ENCODE measurements around the gene SETD3.

SETD3 gene

DNA sequence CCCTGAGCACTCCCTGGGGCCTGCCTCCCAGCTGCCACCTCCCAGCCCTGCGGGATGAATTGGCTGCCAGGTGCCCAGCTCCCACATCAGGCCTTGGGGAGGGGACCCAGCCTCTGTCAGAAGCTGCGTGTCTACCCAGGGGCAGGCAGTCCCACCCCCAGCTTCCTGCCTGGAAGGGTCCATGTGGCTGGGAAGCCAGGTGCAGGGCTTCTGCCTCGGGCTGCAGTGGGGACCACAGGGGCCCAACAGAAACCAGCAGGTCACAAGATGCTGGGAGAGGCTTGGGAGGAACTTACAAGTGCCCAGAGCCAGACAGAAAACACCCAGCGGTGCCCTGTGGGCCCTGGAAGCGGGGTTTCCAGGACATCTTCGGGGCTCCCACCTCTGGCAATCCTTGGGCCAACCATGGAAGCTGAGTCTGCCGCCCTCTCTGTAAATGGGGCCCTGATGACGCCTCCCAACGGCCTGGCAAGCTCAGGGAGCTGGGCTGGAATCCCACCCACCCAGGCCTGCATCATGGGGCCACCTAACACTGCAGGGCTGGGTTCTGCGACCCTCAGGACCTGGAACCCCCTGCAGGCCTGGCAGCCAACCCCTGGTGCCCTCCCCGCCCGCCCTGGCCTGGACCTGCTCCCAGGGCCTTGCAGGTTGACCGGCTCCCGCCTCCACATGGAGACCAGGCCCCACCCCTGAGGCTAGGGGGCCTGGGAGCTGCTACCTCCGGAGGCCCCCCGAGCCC, 37.2 kb upstream of the SETD3 start:
- DNase-seq (ENCODE audit: insufficient read length, low spot score) (no peak), FAIRE-seq (no peak)
- TF ChIP-seq TAF1 (IDR thresholded peaks at IDR 0.05; ENCODE audit: low read depth, low read length) (no peak), POLR2AphosphoS5 (IDR thresholded peaks at IDR 0.05; ENCODE audit: low read depth, low read length) (no peak), PAX5 (IDR thresholded peaks at IDR 0.05; ENCODE audit: insufficient read depth, low read length, severe bottlenecking) (no peak), SPI1 (IDR thresholded peaks at IDR 0.05; ENCODE audit: low read depth, low read length) (no peak), POLR2A (IDR thresholded peaks at IDR 0.05; ENCODE audit: low read depth, low read length) (no peak), POU2F2 (IDR thresholded peaks at IDR 0.05; ENCODE audit: low read depth, low read length) (no peak)

DNA sequence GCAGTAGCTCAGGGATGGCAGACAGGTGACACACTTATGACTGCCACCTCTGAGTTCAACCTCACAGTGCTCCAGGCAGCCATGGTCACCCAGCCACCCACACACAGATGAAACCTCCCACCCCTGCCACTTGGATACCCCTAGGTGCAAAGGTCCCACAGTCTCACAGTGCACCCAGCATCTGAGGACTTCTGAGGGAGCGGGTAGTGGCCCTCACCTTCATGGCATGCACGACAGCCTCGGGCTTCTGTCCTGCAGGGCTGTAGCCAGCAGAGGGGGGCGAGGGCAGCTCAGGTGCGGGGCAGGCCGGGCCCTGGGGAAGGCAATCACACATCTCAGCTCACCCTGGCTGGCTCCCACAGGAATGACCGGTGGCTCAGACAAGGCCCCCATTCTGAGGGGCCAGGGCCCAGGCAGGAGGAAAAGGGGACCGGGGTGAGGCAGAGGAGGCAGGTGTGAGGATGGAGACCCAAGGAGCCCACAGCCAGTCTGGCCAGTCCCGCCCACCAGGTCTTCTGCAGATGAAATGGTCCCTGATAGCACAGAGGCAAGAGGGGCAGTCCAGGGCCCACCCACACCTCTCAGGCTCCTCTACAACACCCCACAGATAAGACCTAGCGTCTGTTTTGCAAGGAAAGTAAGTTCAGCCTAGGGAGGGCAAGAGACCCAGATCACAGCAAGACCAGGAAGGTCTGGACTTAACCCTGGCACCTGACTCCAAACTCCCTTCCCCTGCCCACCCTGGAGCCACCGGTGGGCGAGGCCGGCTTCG, 36.4 kb upstream of the SETD3 start:
- FAIRE-seq (no peak), DNase-seq (ENCODE audit: insufficient read length, low spot score) (peak; percentile 9)
- TF ChIP-seq PAX5 (IDR thresholded peaks at IDR 0.05; ENCODE audit: insufficient read depth, low read length, severe bottlenecking): no peak
- no peak for TF ChIP-seq SPI1 (IDR thresholded peaks at IDR 0.05; ENCODE audit: low read depth, low read length)
- no peak for TF ChIP-seq TAF1 (IDR thresholded peaks at IDR 0.05; ENCODE audit: low read depth, low read length)
- no peak for TF ChIP-seq POU2F2 (IDR thresholded peaks at IDR 0.05; ENCODE audit: low read depth, low read length)
- TF ChIP-seq POLR2A (IDR thresholded peaks at IDR 0.05; ENCODE audit: low read depth, low read length): no peak
- no peak for TF ChIP-seq POLR2AphosphoS5 (IDR thresholded peaks at IDR 0.05; ENCODE audit: low read depth, low read length)

DNA sequence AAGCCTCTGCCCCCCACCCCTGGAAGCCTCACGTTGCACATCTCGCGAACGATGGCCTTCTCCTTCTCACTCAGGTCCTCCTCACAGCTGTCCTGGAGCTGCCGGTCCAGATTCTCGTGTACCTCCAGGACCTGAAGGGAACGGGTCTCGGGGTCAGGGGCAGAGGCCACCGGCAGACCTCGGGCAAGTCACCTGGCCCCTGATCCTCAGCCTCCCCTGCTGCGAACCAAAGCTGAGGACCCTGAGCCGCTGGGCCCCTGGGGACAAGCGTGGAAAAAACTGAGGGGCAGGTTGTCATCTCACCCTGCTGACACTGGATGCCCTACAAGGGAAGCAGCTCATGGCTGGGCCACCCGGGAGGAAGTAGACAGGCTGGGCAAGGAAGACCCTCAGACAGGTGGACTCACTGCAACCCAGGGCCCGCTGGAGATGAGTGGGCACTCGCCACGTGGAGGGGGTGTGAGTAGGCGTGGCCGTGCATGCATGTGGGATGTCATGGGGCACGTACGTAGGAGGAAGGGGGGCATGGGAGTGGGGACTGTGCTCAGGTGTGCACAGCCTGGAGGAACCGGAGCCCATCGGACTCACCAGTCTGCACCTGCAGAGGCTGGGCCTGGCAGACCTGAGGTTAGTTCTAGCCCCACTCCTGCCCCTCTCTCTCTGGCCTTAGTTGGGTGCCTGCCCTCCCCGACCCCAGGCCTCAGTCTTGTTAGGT, 35.7 kb upstream of the SETD3 start:
- no peak for FAIRE-seq
- TF ChIP-seq POLR2A (IDR thresholded peaks at IDR 0.05; ENCODE audit: low read depth, low read length) (no peak), PAX5 (IDR thresholded peaks at IDR 0.05; ENCODE audit: insufficient read depth, low read length, severe bottlenecking) (no peak), POLR2AphosphoS5 (IDR thresholded peaks at IDR 0.05; ENCODE audit: low read depth, low read length) (no peak), SPI1 (IDR thresholded peaks at IDR 0.05; ENCODE audit: low read depth, low read length) (no peak), TAF1 (IDR thresholded peaks at IDR 0.05; ENCODE audit: low read depth, low read length) (no peak), POU2F2 (IDR thresholded peaks at IDR 0.05; ENCODE audit: low read depth, low read length) (no peak)
- no peak for DNase-seq (ENCODE audit: insufficient read length, low spot score)

DNA sequence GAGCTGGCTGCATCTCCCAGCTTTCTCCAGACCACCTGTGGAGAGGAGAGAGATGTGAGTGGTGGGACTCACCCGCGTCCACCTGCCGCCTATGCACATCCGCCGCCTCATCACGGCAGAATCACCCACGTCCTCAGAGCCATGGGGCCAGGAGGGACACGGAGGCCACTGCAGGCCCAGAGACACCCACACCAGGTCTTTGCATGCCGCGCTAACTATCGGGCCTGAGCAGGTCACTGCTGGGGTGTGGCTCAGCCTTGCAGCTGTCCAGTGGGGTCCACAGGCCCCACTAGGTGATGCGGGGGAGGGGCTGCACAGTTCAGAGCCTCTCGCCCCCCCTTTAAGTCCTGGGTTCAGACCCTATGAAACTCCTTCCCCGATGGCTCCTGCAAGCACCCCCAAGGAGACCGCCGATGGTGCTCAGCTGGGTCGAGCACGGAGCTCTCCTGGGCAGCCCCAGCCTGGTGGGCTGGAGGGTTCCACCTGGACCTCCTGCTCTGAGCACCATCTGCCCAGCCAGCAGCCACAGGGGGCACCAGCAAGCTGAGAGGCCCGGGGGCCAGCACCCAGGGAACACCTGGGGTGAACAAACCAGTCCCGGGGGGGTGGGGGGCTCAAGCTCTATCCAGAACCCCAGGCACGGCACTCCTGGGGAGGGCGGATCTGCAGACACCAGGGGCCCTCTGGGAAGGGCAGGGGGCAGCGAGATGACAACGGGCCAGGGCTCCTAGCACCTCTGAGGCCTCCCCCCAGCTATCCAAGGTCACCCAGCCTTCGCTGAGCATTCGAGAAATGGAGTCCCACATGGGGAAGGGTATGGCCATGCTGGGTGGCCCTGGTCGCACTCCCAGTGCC, 34.9 kb upstream of the SETD3 start:
- FAIRE-seq (no peak), DNase-seq (ENCODE audit: insufficient read length, low spot score) (no peak)
- TF ChIP-seq POU2F2 (IDR thresholded peaks at IDR 0.05; ENCODE audit: low read depth, low read length) (no peak), POLR2A (IDR thresholded peaks at IDR 0.05; ENCODE audit: low read depth, low read length) (no peak), SPI1 (IDR thresholded peaks at IDR 0.05; ENCODE audit: low read depth, low read length) (no peak), POLR2AphosphoS5 (IDR thresholded peaks at IDR 0.05; ENCODE audit: low read depth, low read length) (no peak), PAX5 (IDR thresholded peaks at IDR 0.05; ENCODE audit: insufficient read depth, low read length, severe bottlenecking) (no peak), TAF1 (IDR thresholded peaks at IDR 0.05; ENCODE audit: low read depth, low read length) (no peak)

DNA sequence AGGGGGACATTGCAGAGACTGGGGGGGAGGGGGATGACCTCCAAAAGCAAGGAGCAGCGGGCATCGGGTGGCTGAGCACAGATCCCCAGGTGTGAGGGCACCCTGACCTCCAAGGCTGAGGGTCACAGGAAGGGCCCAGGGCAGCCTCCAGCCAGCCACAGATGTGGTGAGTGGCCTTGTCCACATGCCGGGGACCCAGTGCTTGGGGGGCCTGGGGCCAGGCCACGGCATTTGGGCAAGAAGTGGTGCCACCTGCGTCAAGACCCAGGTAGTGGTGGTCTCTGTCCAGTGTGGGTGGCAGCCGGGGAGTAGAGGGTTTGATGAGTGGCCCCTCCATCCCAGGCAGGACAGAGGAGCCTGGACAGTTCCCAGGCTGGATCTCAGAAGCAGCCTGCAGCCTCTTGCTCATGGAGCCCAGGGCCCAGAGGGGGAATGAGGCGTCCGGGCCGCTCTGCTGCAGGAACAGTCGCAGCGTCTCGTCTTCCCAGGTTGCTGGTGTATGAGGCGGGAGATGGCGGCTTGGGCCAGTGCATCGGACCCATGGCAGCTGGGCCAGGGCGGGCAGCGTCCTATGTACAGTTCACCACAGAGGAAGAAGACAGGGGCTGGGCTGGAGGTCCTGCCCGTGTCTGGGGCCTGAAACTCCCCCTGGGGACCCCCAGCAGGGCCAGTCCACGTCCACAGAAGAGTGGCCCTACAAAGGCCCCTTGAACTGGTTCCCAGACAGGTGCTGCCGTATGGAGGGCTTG, 34.1 kb upstream of the SETD3 start:
- TF ChIP-seq SPI1 (IDR thresholded peaks at IDR 0.05; ENCODE audit: low read depth, low read length): no peak
- no peak for TF ChIP-seq PAX5 (IDR thresholded peaks at IDR 0.05; ENCODE audit: insufficient read depth, low read length, severe bottlenecking)
- TF ChIP-seq TAF1 (IDR thresholded peaks at IDR 0.05; ENCODE audit: low read depth, low read length): no peak
- TF ChIP-seq POLR2A (IDR thresholded peaks at IDR 0.05; ENCODE audit: low read depth, low read length): no peak; the same call in 1 of the 2 replicates
- TF ChIP-seq POU2F2 (IDR thresholded peaks at IDR 0.05; ENCODE audit: low read depth, low read length): no peak
- no peak for TF ChIP-seq POLR2AphosphoS5 (IDR thresholded peaks at IDR 0.05; ENCODE audit: low read depth, low read length)
- no peak for FAIRE-seq

DNA sequence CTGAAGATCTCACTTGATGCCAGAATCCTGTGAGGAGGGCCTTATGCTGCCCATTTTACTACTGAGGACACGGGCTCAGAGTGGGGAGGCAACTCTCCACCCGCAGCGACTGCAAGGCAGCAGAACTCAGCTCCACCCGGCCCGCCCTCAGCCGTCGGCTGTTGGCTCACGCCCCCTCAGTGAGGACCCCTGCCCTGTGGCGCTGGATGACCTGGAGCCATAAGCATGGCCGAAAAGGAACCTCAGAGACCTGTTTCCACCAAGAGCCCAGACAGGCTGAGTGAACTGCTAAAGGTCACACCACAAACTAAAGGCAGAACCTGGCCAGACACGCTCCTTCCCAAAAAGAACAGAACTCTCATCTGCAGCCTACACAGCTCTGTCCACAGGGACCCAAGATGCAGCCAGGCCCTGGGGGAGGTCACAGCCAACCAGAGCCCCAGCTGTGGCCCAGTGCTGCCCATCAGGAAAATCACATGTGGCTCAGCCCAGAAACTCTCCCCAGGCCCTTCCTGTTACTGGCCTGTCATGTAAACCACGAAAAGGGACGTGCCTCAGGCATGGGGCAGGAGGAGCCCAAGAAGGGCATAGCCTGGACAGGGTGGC, 33.4 kb upstream of the SETD3 start:
- no peak for FAIRE-seq
- DNase-seq (ENCODE audit: insufficient read length, low spot score): no peak
- TF ChIP-seq PAX5 (IDR thresholded peaks at IDR 0.05; ENCODE audit: insufficient read depth, low read length, severe bottlenecking) (no peak), POLR2AphosphoS5 (IDR thresholded peaks at IDR 0.05; ENCODE audit: low read depth, low read length) (no peak; the same call in 1 of the 2 replicates), POU2F2 (IDR thresholded peaks at IDR 0.05; ENCODE audit: low read depth, low read length) (no peak), SPI1 (IDR thresholded peaks at IDR 0.05; ENCODE audit: low read depth, low read length) (no peak), POLR2A (IDR thresholded peaks at IDR 0.05; ENCODE audit: low read depth, low read length) (no peak), TAF1 (IDR thresholded peaks at IDR 0.05; ENCODE audit: low read depth, low read length) (no peak)

More for the DNA sequence above, 34.1 kb upstream of the SETD3 start:
- no peak for DNase-seq (ENCODE audit: insufficient read length, low spot score)

DNA sequence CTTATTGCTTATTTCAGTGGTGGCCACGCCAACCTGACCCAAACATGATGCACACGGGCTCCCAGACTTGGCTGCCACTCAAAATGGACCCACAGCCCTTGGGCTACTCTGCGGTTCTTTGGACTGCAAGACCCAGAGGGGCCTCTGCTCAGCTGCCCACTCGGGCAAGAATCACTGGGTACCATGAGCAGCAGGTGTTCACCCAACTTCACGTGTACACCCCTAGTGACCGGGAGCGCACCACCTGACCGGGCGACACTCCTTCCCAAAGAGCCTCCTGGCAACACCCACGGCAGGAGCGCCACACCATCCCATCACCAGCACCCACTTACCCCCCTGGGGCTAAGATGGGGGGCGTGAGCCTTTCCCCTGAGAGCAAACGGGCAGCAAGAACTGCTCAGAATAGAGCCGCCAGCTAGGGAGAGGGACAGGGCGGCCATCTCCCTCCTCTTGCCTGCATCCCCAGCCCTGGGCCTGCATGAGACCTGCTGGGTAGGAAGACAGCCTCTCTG, 32.6 kb upstream of the SETD3 start:
- TF ChIP-seq POU2F2 (IDR thresholded peaks at IDR 0.05; ENCODE audit: low read depth, low read length) (no peak), PAX5 (IDR thresholded peaks at IDR 0.05; ENCODE audit: insufficient read depth, low read length, severe bottlenecking) (no peak), POLR2AphosphoS5 (IDR thresholded peaks at IDR 0.05; ENCODE audit: low read depth, low read length) (no peak), POLR2A (IDR thresholded peaks at IDR 0.05; ENCODE audit: low read depth, low read length) (no peak; the same call in 1 of the 2 replicates), TAF1 (IDR thresholded peaks at IDR 0.05; ENCODE audit: low read depth, low read length) (no peak), SPI1 (IDR thresholded peaks at IDR 0.05; ENCODE audit: low read depth, low read length) (no peak)
- DNase-seq (ENCODE audit: insufficient read length, low spot score) (no peak), FAIRE-seq (no peak)
